T-helper 2 cell treated with Interferon-gamma antibody and Interleukin-4, amounts not matched to agents 100 ng/mL and 5 ng/mL, for 36 hours (primary cell): ENCODE data around the gene LMCD1. TPM values are rescaled to one million over a fixed set of nuclear protein-coding genes. Genes with fewer than 3 reads are reported as not detected.

Experiments used
- intact Hi-C: fragments of 100-400 bp; cut with micrococcal nuclease; formaldehyde crosslinking; loops from one replicate; pipeline ENCODE4 v1.15.1; 2023
- total RNA-seq: library from RNA; stranded (reverse); gene quantifications from 2 replicates; pipeline ENCODE4 v1.2.3, GENCODE V29; 2022

Gene LMCD1
- total RNA-seq, 1 donor from 2014 or later = 1.2 TPM

GRCh38 chr3:8532251-8532871 is 30.7 kb downstream of the LMCD1 start:
- intact Hi-C loops = no loop called here

DNA sequence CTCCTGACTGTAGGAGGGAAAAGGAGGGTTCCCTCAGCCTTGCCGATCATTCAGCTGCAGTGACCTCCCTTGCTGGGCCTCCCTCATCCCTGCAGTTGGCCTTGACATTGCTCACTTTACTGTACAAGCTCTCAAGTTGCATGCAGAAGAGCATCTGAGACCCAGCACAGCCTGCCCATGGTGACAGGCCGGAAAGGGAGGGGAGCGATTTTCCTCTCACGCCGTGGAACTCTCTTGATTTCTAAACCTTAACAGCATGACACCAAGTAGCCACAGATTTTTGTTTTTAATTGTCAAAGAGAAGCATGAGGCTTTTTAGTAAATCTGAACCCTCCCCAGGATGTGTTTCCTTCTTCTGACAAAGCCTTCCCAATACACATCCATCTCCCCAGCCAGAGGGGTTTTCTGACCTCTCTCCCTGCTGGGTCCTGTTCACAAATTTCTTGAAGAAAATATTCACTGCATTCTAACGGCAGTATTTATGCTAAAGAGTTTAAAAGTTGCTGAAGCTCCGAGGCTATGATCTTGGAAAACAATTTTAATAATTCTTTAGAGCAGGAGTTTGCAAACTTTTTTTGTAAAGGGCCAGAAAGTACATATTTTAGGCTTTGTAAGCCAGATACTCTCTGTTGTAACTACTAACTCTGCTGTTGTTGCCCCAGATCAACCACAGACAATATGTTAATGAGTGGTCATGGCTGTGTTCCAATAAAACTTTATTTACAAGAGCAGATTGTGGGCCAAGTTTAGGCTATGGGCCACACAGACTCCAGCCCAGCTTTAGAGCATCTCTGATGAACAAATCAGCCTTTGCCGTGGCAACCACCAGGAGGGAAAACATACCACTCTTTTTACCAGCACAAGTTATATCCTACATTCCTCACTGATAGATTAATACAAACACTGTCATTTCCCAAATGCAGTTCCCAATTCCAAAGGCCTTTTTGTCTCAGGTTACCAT is 34.8 kb downstream of the LMCD1 start:
- intact Hi-C loops = no loop called here

DNA sequence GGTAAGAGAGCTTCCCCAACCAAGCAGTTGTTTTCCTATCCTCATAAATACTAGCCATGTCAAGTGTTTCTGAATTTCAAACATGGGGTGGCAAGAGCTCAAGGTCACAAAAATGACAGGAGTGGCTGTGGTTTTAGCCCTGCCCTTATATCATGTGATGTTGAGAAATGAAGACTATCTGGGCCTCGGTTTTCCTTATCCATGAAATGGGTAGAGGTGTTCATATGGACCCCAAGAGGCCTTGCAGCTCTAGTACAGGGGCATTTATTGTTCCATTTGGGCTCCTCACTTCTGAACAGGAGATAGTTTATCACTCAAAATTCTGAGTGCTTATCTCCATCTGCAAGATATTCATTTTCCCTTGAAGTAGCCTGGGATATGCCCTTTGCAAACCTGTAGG is 35.8 kb downstream of the LMCD1 start:
- intact Hi-C loops = no loop called here

DNA sequence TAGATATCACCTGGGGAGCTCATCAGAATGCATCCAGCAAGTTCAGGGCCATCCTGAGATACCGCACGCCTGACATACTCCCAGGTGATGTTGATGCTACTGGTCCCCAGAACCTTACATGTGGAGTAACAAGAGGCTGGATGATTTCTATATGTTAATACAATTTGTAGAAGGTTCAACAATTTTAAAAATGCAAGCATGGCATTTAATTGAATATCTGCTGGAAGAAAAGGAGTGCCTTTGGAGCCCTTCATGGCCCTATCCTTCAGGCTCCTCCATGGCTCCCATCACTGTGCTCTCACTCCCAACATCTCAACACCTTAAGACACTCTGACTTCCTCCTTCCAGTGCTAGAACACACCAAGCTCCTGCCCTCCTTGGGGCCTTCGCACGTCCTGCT is 36.6 kb downstream of the LMCD1 start:
- intact Hi-C loops = no loop called here

GRCh38 chr3:8538913-8539312 is 37.3 kb downstream of the LMCD1 start:
- intact Hi-C loops = no loop called here

GRCh38 chr3:8539419-8539818 is 37.8 kb downstream of the LMCD1 start:
- intact Hi-C loops = no loop called here

GRCh38 chr3:8540456-8540855 is 38.8 kb downstream of the LMCD1 start:
- intact Hi-C loops = no loop called here

- intact Hi-C loops = no loop called here
Observed at GRCh38 chr3:8541486-8541885, 39.9 kb downstream of the LMCD1 start.

- intact Hi-C loops = no loop called here
Observed at GRCh38 chr3:8542190-8543135, 40.8 kb downstream of the LMCD1 start.

DNA sequence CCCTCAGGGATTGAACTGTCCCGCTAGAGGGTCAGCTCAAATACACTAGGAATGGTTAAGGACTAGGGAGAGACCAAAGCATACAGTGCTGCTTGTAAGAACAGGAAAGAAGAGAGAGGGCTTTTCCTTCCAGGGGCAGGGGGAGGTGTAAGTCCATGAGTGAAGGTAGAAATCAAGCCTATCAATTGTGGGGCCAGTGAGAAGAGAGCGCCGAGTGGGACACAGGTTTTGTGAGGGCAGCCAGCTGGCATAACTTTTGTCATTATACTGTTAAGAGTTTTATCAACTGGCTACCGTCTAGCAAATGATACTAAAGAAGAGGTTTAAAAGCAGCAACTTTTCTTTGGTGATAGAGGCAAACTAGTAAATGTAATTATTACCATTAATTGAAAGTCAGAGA is 45.0 kb downstream of the LMCD1 start:
- intact Hi-C loops = no loop called here

DNA sequence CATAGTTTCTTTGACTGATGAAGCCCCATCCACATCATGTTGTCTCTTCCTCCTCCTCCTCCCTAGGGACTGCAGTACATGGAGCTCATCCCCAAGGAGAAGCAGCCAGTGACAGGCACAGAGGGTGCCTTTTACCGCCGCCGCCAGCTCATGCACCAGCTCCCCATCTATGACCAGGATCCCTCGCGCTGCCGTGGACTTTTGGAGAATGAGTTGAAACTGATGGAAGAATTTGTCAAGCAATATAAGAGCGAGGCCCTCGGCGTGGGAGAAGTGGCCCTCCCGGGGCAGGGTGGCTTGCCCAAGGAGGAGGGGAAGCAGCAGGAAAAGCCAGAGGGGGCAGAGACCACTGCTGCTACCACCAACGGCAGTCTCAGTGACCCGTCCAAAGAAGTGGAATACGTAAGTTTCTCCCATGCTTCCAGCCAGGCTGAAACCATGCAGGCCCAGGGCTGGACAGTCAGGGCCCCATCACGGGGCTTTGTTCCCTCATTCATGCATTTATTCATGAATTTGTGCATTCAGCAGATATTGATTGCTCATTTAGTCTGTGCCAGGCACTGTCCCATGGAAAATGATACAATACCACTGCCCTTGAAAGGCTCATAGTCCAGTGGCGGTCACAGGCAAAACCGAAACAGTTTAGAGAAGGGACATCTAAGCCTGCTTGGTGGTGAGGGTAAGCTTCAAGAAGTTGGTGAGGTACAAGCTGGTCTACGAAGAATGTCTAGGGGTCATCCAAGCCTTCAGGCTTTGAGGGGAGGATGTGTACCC is 47.1 kb downstream of the LMCD1 start:
- intact Hi-C loops = no loop called here

- intact Hi-C loops = no loop called here
Observed at GRCh38 chr3:8549354-8549753, 47.7 kb downstream of the LMCD1 start.

DNA sequence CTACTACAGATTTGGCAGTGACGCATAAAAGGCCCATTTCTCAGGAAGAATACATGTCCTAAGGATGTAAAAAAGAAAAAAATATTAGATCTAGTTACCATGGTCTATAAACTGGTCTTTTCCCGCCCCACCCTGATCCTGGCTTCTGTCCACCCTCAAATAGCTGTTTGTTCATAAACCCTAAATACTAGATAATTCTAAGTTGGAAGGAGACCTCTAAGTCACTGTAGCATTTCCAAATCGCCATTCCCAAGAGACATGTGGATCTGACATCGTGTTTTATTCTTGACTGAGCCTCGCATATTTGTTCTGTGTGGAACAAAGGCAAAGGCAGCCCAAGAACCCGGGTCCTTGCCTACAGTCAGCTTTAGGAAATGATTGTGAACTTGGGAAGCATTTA is 49.0 kb downstream of the LMCD1 start:
- intact Hi-C loops = no loop called here

GRCh38 chr3:8552223-8552762 is 50.7 kb downstream of the LMCD1 start:
- intact Hi-C loops = no loop called here

DNA sequence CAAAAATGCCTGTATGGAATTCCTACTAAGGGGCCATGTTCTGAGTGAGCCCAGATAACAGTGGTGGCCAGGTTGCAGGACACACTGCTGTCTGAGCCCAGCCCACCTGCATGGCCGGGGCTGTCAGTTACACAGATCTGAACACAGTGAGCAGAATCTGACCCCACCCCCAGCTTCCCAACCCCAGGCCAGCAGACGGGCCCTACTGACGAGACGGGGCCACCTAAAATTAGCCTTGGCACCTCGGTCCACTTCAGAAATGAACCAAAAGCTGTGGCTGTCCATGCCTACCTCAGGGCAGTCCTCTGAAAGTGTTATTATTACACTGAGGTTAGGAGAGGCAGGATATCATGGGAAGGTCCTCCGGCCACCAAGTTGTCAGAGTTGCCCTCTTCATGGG is 51.8 kb downstream of the LMCD1 start:
- intact Hi-C loops = no loop called here

- intact Hi-C loops = no loop called here
Observed at GRCh38 chr3:8554696-8555095, 53.1 kb downstream of the LMCD1 start.

DNA sequence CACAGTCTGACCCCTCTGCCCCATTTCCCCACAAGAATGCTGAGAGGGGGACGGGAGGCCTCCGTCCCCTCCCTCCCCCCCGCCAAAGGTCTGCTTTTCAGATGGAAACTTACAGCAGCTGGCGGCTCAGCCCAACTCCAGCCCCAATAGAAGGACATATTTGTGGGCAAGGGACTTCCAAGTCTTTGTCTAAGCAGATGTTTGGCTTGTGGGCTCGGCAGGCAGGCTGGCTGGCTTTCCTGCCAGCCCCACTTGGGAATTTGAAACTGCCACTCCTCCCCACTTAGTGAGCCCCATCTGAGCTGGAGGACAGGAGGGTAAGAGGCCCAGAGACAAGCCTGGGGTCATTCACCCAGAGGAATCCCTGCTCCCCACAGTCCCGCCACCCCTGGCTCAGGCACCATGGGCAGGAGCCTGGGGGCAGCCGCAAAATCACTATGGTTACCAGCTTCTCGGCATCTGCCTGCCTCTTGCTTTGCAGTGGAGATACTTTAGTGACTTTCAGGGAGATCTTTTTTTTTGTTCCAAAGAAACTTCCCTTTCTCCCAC is 53.6 kb downstream of the LMCD1 start:
- intact Hi-C loops = no loop called here

DNA sequence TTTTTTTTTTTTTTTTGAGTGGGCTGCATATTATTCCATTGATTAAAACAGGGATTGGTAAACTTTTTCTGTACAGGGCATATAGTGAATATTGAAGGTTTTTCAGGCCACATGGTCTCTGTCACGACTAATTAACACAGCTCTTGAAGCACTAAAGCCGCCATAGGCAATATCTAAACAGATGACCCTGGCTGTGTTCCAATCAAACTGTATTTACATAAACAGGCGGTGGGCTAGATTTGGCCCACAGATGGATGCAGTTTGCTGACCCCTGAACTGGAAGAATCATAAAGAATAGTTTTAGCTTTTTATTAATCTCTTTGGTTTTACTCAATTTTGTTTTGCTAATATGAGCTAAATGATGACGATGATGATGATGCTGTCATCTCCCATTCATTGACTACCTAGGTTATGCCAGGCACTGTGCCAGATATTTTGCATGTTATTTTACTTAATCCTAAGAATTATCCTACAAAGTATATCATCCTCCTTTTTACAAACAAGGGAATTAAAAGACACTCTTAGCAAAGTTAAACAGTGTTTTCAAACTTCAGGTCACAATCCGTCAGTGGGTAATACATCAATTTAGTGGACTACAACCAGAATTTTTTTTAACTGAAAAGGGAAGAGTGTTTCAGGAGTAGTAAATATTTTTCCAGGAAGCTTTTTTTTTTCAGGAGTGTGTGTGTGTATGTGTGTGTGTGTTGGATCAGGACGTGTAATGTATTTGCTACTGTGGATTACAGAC is 54.3 kb downstream of the LMCD1 start:
- intact Hi-C loops = no loop called here

DNA sequence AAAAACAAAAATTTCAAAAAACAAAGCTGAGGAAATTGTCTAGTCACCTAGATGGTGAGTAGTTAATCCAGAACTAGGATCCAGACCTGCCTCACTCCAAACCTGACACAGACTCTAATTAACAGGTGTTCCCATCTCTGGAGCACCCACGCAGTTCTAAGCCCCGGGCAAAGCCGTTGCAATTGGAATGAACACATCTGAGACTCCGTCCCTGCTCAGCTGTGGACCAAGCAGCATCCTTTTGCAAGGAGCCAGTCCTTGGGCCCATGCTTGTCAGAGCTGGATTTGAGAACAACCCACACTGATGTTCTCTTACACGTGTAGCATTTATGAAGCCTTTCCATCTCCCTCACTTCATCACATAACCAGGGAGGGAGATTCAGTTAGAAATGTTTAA is 54.8 kb downstream of the LMCD1 start:
- intact Hi-C loops = no loop called here

DNA sequence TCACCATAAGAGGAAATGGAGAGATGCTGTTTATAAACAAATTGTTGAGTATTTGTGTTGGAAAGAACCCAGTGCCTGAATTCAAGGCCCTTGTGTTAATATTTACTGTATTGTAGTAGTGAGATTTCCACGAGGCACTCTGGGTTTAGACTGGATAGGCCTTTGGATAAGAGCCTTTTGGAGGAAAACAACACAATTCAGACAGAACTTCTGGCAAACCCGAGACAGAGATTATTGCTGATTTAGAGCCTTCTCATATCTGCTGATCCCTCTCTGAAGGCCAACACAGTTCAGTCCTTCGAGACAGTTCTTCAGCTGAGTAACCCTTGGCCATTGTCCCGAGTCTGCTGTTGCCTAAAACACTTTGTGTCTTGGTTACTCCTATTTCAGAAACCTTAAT is 55.7 kb downstream of the LMCD1 start:
- intact Hi-C loops = no loop called here
